ENCODE data around the gene C1orf50. TPM values are rescaled to one million over a fixed set of nuclear protein-coding genes. Genes with fewer than 3 reads are reported as not detected.

The C1orf50 gene
- total RNA-seq, 6 experiments from 2014 or later = 4.9 to 8.8 (median 6.0) TPM

GRCh38 chr1:42741706-42742105, 25.3 kb upstream of the C1orf50 start:
- H3K27me3 Mint-ChIP-seq (ENCODE audit: insufficient read depth) = peaks cover 4% of the 10 kb centered on the region
- H3K4me3 Mint-ChIP-seq = no peak overlapping the region
- TF ChIP-seq CTCF (IDR thresholded peaks at IDR 0.05) = no peak
- no peak for DNase-seq
- H3K27ac Mint-ChIP-seq = no peak overlapping the region
- H3K9me3 Mint-ChIP-seq = no peaks in the 10 kb centered on the region
- H3K36me3 Mint-ChIP-seq (ENCODE audit: low read depth) = no peaks in the 10 kb centered on the region; the same call in 1 of the 2 replicates
- peaks cover 17% of the 10 kb centered on the region for H3K4me1 Mint-ChIP-seq (ENCODE audit: low read depth)

- peaks cover 17% of the 10 kb centered on the region for H3K4me1 Mint-ChIP-seq (ENCODE audit: low read depth)
- DNase-seq = no peak
- peaks cover 4% of the 10 kb centered on the region for H3K27me3 Mint-ChIP-seq (ENCODE audit: insufficient read depth)
- no peaks in the 10 kb centered on the region for H3K9me3 Mint-ChIP-seq
- no peaks in the 10 kb centered on the region; the same call in 1 of the 2 replicates for H3K36me3 Mint-ChIP-seq (ENCODE audit: low read depth)
- no peak for TF ChIP-seq CTCF (IDR thresholded peaks at IDR 0.05)
- H3K27ac Mint-ChIP-seq = no peak overlapping the region
- H3K4me3 Mint-ChIP-seq = no peak overlapping the region
These were observed 24.9 kb upstream of the C1orf50 start for GRCh38 chr1:42742141-42742540.

- H3K27ac Mint-ChIP-seq = peak overlapping the region; percentile 4; the same call in 1 of the 2 replicates
- H3K4me1 Mint-ChIP-seq (ENCODE audit: low read depth) = peaks cover 17% of the 10 kb centered on the region
- TF ChIP-seq CTCF (IDR thresholded peaks at IDR 0.05) = no peak
- no peak for DNase-seq
- no peaks in the 10 kb centered on the region for H3K9me3 Mint-ChIP-seq
- no peak overlapping the region for H3K4me3 Mint-ChIP-seq
- no peaks in the 10 kb centered on the region; the same call in 1 of the 2 replicates for H3K36me3 Mint-ChIP-seq (ENCODE audit: low read depth)
- peaks cover 4% of the 10 kb centered on the region for H3K27me3 Mint-ChIP-seq (ENCODE audit: insufficient read depth)
These were observed 24.3 kb upstream of the C1orf50 start for GRCh38 chr1:42742617-42743316.

- Mint-ChIP-seq H3K27ac (peak overlapping the region; percentile 4; the same call in 1 of the 2 replicates), H3K36me3 (ENCODE audit: low read depth) (no peaks in the 10 kb centered on the region; the same call in 1 of the 2 replicates), H3K4me1 (ENCODE audit: low read depth) (peaks cover 17% of the 10 kb centered on the region), H3K9me3 (no peaks in the 10 kb centered on the region), H3K4me3 (no peak overlapping the region), H3K27me3 (ENCODE audit: insufficient read depth) (peaks cover 4% of the 10 kb centered on the region)
- DNase-seq = peak; percentile 41
- TF ChIP-seq CTCF (IDR thresholded peaks at IDR 0.05) = no peak
These were observed 23.5 kb upstream of the C1orf50 start for GRCh38 chr1:42743317-42744147.

- no peak for TF ChIP-seq CTCF (IDR thresholded peaks at IDR 0.05)
- Mint-ChIP-seq H3K4me3 (no peak overlapping the region), H3K4me1 (ENCODE audit: low read depth) (peaks cover 17% of the 10 kb centered on the region), H3K9me3 (no peaks in the 10 kb centered on the region), H3K36me3 (ENCODE audit: low read depth) (peaks cover 1% of the 10 kb centered on the region; the same call in 1 of the 2 replicates), H3K27me3 (ENCODE audit: insufficient read depth) (peaks cover 2% of the 10 kb centered on the region), H3K27ac (no peak overlapping the region)
- DNase-seq = no peak
These were observed 23.0 kb upstream of the C1orf50 start for GRCh38 chr1:42744148-42744413.
